Cardiac fibroblast (primary cell): ENCODE results near the gene REPS1.

Experiments
- DNase-seq, 2 donors: peaks; one replicate each; pipeline versions ENCODE4 v3.0.0 to v3.0.0-alpha.2; 2010; ENCODE audit warnings: low read depth in 2 of 2
- H3K4me3 ChIP-seq, 2 donors: replicated peaks in 1 of 2; 1 replicate in 1 of 2; 2 replicates in 1 of 2; pipeline ENCODE4 v1.5.1; 2011; ENCODE audit warnings: low read depth in 2 of 2, low read length in 2 of 2, mild to moderate bottlenecking in 2 of 2, moderate library complexity in 1 of 2
- CTCF ChIP-seq: IDR thresholded peaks from one replicate; pipeline ENCODE4 v1.5.1; 2011; ENCODE audit warnings: low read depth, mild to moderate bottlenecking, low read length, inconsistent platforms

Gene REPS1

GRCh38 chr6:138972226-138972665, 15.8 kb downstream of the REPS1 start:
- peak in 1 of 2 donors; percentile 40 for DNase-seq
- H3K4me3 ChIP-seq = no peak overlapping the region
- TF ChIP-seq CTCF = no peak

- peak overlapping the region in 1 of 2 donors; percentile 2 for H3K4me3 ChIP-seq
- TF ChIP-seq CTCF = no peak
- peak; percentile 55 to 66 for DNase-seq
Measured at GRCh38 chr6:138971601-138972000, 16.5 kb downstream of the REPS1 start.

GRCh38 chr6:138970856-138971425, 17.1 kb downstream of the REPS1 start:
- H3K4me3 ChIP-seq = no peak overlapping the region
- no peak for TF ChIP-seq CTCF
- DNase-seq = peak; percentile 86 to 97

- no peak for TF ChIP-seq CTCF
- H3K4me3 ChIP-seq = no peak overlapping the region
- no peak for DNase-seq
Measured at GRCh38 chr6:138970159-138970558, 17.9 kb downstream of the REPS1 start.

- H3K4me3 ChIP-seq = no peak overlapping the region
- DNase-seq = no peak
- no peak for TF ChIP-seq CTCF
Measured at GRCh38 chr6:138966870-138967269, 21.2 kb downstream of the REPS1 start.

- no peak overlapping the region for H3K4me3 ChIP-seq
- TF ChIP-seq CTCF = no peak
- no peak for DNase-seq
Measured at GRCh38 chr6:138965971-138966370, 22.1 kb downstream of the REPS1 start.
